HEK293 (cell line): ENCODE results near the gene PITPNC1.

Source experiments
- ZFP41 ChIP-seq: fragments of 450-650 bp; formaldehyde crosslinking; IDR thresholded peaks from 2 replicates; pipeline ENCODE4 v1.5.1; 2016; ENCODE audit warnings: missing biosample characterization, missing genetic modification characterization, borderline replicate concordance
- TF ChIP-seq, protein P1 (sequence below): fragments of 450-650 bp; formaldehyde crosslinking; IDR thresholded peaks from 2 replicates; pipeline ENCODE4 v1.5.1; 2016; ENCODE audit warnings: missing biosample characterization, missing genetic modification characterization
- TF ChIP-seq, protein P2 (sequence below): fragments of 450-650 bp; formaldehyde crosslinking; IDR thresholded peaks from 2 replicates; pipeline ENCODE4 v1.5.1; 2016; ENCODE audit warnings: missing biosample characterization, missing genetic modification characterization, low read depth

DNA sequence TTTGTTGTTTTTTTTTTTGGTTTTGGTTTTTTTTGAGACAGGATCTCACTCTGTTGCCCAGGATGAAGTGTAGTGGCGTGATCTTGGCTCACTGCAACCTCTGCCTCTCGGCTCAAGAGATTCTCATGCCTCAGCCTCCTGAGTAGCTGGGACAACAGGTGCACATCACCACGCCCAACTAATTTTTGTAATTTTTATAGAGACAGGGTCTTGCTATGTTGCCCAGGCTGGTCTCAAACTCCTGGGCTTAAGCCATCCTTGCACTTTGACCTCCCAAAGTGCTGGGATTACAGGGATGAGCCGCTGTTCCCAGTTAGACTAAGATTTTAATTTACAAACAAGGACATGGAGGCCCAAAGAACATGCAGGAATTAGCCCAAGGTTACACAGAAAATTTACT lies 248.9 kb downstream of the PITPNC1 start:
- TF ChIP-seq, protein P1, sequence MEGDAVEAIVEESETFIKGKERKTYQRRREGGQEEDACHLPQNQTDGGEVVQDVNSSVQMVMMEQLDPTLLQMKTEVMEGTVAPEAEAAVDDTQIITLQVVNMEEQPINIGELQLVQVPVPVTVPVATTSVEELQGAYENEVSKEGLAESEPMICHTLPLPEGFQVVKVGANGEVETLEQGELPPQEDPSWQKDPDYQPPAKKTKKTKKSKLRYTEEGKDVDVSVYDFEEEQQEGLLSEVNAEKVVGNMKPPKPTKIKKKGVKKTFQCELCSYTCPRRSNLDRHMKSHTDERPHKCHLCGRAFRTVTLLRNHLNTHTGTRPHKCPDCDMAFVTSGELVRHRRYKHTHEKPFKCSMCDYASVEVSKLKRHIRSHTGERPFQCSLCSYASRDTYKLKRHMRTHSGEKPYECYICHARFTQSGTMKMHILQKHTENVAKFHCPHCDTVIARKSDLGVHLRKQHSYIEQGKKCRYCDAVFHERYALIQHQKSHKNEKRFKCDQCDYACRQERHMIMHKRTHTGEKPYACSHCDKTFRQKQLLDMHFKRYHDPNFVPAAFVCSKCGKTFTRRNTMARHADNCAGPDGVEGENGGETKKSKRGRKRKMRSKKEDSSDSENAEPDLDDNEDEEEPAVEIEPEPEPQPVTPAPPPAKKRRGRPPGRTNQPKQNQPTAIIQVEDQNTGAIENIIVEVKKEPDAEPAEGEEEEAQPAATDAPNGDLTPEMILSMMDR (tag by site-specific recombination) = no peak
- TF ChIP-seq, protein P2, sequence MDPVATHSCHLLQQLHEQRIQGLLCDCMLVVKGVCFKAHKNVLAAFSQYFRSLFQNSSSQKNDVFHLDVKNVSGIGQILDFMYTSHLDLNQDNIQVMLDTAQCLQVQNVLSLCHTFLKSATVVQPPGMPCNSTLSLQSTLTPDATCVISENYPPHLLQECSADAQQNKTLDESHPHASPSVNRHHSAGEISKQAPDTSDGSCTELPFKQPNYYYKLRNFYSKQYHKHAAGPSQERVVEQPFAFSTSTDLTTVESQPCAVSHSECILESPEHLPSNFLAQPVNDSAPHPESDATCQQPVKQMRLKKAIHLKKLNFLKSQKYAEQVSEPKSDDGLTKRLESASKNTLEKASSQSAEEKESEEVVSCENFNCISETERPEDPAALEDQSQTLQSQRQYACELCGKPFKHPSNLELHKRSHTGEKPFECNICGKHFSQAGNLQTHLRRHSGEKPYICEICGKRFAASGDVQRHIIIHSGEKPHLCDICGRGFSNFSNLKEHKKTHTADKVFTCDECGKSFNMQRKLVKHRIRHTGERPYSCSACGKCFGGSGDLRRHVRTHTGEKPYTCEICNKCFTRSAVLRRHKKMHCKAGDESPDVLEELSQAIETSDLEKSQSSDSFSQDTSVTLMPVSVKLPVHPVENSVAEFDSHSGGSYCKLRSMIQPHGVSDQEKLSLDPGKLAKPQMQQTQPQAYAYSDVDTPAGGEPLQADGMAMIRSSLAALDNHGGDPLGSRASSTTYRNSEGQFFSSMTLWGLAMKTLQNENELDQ (tag by site-specific recombination) = no peak
- no peak for TF ChIP-seq ZFP41 (tag by site-specific recombination)
